22Rv1 (cell line): ENCODE results near the gene HCFC1.

Experiments
- CTCF ChIP-seq: fragments of 450-650 bp; IDR thresholded peaks from 2 replicates; pipeline ENCODE4 v1.5.1; 2017; ENCODE audit warnings: mild to moderate bottlenecking
- ZFX ChIP-seq: fragments of 450-650 bp; IDR thresholded peaks from 2 replicates; pipeline ENCODE4 v1.6.1; 2017; ENCODE audit warnings: antibody characterized with exemption, borderline replicate concordance

- TF ChIP-seq CTCF (no peak), ZFX (no peak)
Measured at GRCh38 chrX:153971450-153972367, at the start of gene HCFC1.
